Glutamatergic neuron (in vitro differentiated cells): ENCODE measurements around the gene CCNK. TPM values are rescaled to one million over a fixed set of nuclear protein-coding genes. Genes with fewer than 3 reads are reported as not detected.

Experiments used
- DNase-seq: peaks from one replicate; pipeline ENCODE4 v3.0.0; 2022
- H3K27ac Mint-ChIP-seq: one replicate; pipeline ENCODE4 v1.8.0; 2020; ENCODE audit warnings: mild to moderate bottlenecking, mixed read lengths, inconsistent platforms; ENCODE audit not compliant: unreplicated experiment
- H3K27me3 Mint-ChIP-seq: one replicate; pipeline ENCODE4 v1.8.0; 2020; ENCODE audit warnings: mild to moderate bottlenecking, moderate library complexity, mixed read lengths, inconsistent platforms; ENCODE audit not compliant: unreplicated experiment
- H3K36me3 Mint-ChIP-seq: one replicate; pipeline ENCODE4 v1.8.0; 2020; ENCODE audit warnings: mild to moderate bottlenecking, mixed read lengths, inconsistent platforms; ENCODE audit not compliant: unreplicated experiment
- H3K4me1 Mint-ChIP-seq: one replicate; pipeline ENCODE4 v1.8.0; 2020; ENCODE audit warnings: mild to moderate bottlenecking, low read depth, mixed read lengths, inconsistent platforms; ENCODE audit not compliant: unreplicated experiment
- H3K4me3 Mint-ChIP-seq: one replicate; pipeline ENCODE4 v1.8.0; 2020; ENCODE audit warnings: mild to moderate bottlenecking, mixed read lengths, inconsistent platforms; ENCODE audit not compliant: unreplicated experiment
- H3K9me3 Mint-ChIP-seq: one replicate; pipeline ENCODE4 v1.8.0; 2020; ENCODE audit warnings: mild to moderate bottlenecking, moderate library complexity, mixed read lengths, inconsistent platforms; ENCODE audit not compliant: unreplicated experiment
- CTCF ChIP-seq: fragments of 200-600 bp; sonication (generic); IDR thresholded peaks from one replicate; pipeline ENCODE4 v1.5.0; 2021; ENCODE audit not compliant: partially characterized antibody, unreplicated experiment
- total RNA-seq: library from RNA; stranded (reverse); fragmentation: NEBNext Ultra II Directional; extraction: Animal tissue kit (Norgen Biotek cat#: 25700); gene quantifications from one replicate; pipeline ENCODE4 v1.2.1, GENCODE V29; 2021; ENCODE audit not compliant: unreplicated experiment

CCNK gene
- total RNA-seq, 1 donor from 2014 or later, result 47.2 TPM

- peaks cover 2% of the 10 kb centered on the region for H3K9me3 Mint-ChIP-seq
- H3K27me3 Mint-ChIP-seq, result peaks cover 8% of the 10 kb centered on the region
- H3K36me3 Mint-ChIP-seq, result no peaks in the 10 kb centered on the region
- H3K4me3 Mint-ChIP-seq, result no peak overlapping the region
- H3K27ac Mint-ChIP-seq, result no peak overlapping the region
- TF ChIP-seq CTCF, result no peak
- H3K4me1 Mint-ChIP-seq, result peaks cover 9% of the 10 kb centered on the region
- no peak for DNase-seq
These were observed 70.1 kb downstream of the CCNK start for GRCh38 chr14:99551034-99551922.

DNA sequence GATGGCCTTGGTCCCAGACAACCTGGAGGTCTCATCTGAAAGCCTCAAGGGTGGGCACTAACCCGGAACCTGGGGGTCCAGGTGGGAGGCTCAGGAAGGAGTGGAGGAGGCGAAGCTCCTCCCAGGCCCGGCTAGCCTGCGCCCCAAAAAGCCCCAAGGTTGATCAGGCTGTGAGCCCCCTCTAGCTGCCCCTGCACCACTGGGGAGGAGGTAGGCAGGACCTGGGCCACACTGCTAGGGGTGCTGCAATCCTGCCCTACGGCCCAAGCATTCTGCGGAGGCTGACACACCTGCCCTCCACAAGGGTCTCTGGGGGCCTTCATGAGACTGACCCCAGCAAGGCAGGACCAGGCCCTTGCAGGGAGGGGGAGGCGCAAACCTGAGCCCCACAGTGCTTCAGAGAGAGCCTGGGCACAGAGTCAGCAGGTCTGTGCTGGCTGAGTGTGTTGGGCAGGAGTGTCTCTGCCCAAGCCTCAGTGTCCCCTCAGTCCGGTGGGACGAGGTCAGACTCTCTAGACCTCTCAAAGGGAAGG, 70.9 kb downstream of the CCNK start:
- H3K4me3 Mint-ChIP-seq, result no peak overlapping the region
- H3K27me3 Mint-ChIP-seq, result peaks cover 7% of the 10 kb centered on the region
- no peak for TF ChIP-seq CTCF
- peaks cover 5% of the 10 kb centered on the region for H3K4me1 Mint-ChIP-seq
- no peak for DNase-seq
- no peaks in the 10 kb centered on the region for H3K36me3 Mint-ChIP-seq
- peaks cover 2% of the 10 kb centered on the region for H3K9me3 Mint-ChIP-seq
- H3K27ac Mint-ChIP-seq, result no peak overlapping the region

DNA sequence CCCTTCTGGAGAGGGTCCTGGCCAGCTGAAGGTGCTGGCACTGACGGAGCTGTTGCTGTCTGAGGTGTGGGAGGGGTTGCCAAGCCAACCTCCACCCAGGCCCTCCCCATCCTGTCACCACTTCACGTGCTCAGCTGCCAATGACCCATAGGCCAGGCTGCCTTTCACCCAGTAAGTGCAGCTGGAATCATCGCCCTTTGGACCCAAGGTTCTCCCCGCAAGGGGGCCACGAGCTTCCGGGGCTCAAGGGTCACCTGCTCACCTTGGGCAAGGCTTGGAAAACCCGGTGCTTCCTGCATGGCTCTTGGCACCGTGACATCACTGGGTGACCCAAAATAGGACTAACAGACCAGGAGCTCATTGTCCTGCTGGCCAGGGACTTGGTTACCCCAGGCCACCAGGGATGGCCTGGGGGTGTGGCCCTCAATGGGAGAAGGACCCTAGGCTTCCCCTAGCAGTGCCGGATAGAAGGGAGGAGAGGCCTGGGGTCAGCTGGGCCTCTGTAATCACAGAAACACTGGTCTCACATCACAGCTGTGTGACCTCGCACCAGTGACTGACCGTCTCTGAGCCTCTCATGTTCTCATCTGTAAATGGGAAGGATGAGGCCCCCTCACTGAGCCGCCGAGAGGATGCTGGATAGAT, 71.5 kb downstream of the CCNK start:
- Mint-ChIP-seq H3K9me3 (peaks cover 2% of the 10 kb centered on the region), H3K36me3 (no peaks in the 10 kb centered on the region), H3K4me1 (peaks cover 5% of the 10 kb centered on the region), H3K27ac (no peak overlapping the region), H3K4me3 (no peak overlapping the region), H3K27me3 (peaks cover 9% of the 10 kb centered on the region)
- DNase-seq, result no peak
- TF ChIP-seq CTCF, result no peak

GRCh38 chr14:99554184-99554583, 73.0 kb downstream of the CCNK start:
- peaks cover 8% of the 10 kb centered on the region for H3K9me3 Mint-ChIP-seq
- peaks cover 11% of the 10 kb centered on the region for H3K27me3 Mint-ChIP-seq
- TF ChIP-seq CTCF, result no peak
- no peak overlapping the region for H3K4me3 Mint-ChIP-seq
- peaks cover 6% of the 10 kb centered on the region for H3K4me1 Mint-ChIP-seq
- DNase-seq, result no peak
- H3K27ac Mint-ChIP-seq, result no peak overlapping the region
- peaks cover 5% of the 10 kb centered on the region for H3K36me3 Mint-ChIP-seq
